ENCODE data around the gene ELP4.

DNA sequence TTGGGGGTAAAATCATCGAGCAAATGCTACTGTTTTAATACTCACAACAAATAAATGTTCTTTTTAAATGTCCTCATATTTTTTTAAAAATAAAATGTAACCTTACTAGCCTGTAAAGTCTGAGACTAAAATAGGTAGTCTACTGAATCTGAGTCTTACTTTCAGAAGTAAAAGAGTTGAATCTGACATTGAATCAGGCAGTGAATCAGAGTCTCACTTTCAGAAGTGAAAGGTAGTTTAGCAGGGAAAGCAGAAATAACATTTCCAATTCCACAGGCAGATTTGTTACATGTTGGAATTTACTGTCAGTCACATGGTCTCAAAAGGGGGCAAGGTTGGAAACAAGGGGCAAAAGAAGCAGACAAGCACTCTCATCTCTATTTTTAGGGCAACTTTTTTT is 143.0 kb downstream of the ELP4 start:
- TF ChIP-seq POLR2AphosphoS5 (IDR thresholded peaks at IDR 0.05; ENCODE audit: borderline replicate concordance, low read depth, low read length) = no peak
- TF ChIP-seq EZH2 (IDR thresholded peaks at IDR 0.05) = no peak
